SK-N-DZ (cell line): ENCODE results near the gene ADGRE1. TPM values are rescaled to one million over a fixed set of nuclear protein-coding genes. Genes with fewer than 3 reads are reported as not detected.
A peak's percentile ranks its signal among the peaks of the same experiment; 100 is the strongest.
"Not testable (repeated sequence)": the region's sequence is repeated elsewhere in the genome, so short reads cannot be mapped to it uniquely, and the experiment has no call there.

Source experiments
- DNase-seq: peaks from one replicate; pipeline ENCODE4 v3.0.0-alpha.2; 2015; ENCODE audit warnings: low spot score
- polyA plus RNA-seq, 2 experiments: library from polyadenylated mRNA; depleted of rRNA; stranded (reverse); fragments of >200 nt; gene quantifications; 2 replicates each; pipeline ENCODE4 v1.2.3, GENCODE V29; 2014

ADGRE1 gene, protein sequence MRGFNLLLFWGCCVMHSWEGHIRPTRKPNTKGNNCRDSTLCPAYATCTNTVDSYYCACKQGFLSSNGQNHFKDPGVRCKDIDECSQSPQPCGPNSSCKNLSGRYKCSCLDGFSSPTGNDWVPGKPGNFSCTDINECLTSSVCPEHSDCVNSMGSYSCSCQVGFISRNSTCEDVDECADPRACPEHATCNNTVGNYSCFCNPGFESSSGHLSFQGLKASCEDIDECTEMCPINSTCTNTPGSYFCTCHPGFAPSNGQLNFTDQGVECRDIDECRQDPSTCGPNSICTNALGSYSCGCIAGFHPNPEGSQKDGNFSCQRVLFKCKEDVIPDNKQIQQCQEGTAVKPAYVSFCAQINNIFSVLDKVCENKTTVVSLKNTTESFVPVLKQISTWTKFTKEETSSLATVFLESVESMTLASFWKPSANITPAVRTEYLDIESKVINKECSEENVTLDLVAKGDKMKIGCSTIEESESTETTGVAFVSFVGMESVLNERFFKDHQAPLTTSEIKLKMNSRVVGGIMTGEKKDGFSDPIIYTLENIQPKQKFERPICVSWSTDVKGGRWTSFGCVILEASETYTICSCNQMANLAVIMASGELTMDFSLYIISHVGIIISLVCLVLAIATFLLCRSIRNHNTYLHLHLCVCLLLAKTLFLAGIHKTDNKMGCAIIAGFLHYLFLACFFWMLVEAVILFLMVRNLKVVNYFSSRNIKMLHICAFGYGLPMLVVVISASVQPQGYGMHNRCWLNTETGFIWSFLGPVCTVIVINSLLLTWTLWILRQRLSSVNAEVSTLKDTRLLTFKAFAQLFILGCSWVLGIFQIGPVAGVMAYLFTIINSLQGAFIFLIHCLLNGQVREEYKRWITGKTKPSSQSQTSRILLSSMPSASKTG
- not detected in 2 replicates for polyA plus RNA-seq (2014; cell fraction: cytosol; rRNA removed)
- polyA plus RNA-seq (2014; cell fraction: nucleus; rRNA removed): not detected in 2 replicates

DNA sequence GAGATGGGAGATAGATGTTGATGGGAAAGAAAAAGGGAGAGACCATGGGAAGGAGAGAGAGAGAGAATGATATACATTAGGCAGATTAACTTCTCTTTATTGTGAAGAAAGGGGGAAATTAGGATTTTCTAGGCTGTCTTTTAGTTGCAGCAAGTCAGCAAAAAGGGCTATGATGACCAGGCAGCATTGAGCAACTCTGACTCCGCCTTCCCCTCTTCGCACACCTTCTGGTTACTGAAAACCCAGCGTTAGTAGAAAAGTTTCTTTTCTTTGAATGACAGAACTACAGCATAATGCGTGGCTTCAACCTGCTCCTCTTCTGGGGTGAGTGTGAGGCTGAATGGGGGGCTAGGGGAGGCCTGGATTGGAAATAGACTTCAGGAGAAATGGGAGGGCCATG, at the start of gene ADGRE1:
Gene ADGRE1 (plus strand): TSS at position 264 of the 400 bp plus-strand sequence. CDS start 30 bp downstream, at position 294.
- no peak for DNase-seq

DNA sequence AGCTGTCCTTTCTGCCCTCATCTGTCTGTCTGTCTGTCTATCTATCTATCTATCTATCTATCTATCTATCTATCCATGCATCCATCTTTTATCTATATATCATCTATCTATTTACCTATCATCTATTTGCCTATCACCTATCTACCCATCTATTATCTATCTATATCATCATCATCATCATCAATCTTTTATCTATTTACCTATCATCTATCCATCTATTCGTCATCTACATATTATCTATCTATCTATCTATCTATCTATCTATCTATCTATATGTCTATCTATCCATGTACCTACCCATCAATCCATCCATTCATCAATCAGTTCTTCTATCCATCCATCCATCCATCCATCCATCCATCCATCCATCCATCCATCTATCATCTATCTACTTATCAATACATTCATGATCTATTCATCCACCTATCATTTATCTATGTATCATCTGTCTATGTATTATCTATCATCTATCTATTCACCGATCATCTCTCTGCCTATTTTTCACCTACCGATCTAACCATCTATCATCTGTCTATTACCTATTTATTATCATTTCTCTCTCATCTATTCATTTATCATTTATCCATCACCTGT, 49.2 kb upstream of the ADGRE1 start:
- DNase-seq: no peak

DNA sequence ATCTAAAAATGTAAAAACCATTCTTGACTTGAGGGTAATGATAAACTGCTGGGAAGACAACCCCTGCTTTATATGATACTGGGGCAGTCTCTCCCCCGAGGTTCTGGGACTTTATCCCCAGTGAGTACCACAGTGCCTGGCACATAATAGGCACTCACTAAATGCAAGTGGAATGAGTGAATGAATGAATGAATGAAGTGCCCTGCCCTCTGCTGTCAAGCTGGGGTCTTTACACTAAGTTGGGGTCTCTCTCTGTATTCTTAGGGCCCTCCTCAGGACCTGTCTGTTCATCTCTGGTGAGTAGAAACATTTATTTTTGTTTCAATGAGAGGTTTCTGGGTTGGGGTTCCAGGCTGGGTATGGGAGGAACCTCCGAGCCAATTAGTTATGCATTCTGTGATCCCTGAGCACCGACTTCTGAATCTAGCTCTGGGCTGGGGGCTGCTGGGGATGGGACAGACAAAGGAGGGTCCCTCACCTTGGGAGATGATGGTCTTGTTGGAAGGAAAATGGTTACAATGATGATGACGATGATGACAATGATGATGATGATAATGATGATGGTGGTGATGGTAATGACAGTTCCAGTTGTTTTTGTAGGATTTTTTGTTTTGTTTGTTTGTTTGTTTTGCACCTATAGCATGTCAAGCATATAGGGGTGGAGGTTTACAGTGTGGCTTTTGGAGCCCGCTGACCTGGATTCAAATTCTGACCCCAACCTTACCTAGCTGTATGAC, 44.3 kb upstream of the ADGRE1 start:
- DNase-seq: no peak

GRCh38 chr19:6847828-6848200, 39.6 kb upstream of the ADGRE1 start:
- no peak for DNase-seq

GRCh38 chr19:6848986-6849385, 38.4 kb upstream of the ADGRE1 start:
- no peak for DNase-seq

GRCh38 chr19:6849876-6850275, 37.5 kb upstream of the ADGRE1 start:
- no peak for DNase-seq

GRCh38 chr19:6851359-6851758, 36.0 kb upstream of the ADGRE1 start:
- DNase-seq: no peak

- no peak for DNase-seq
Observed at GRCh38 chr19:6852001-6852400, 35.4 kb upstream of the ADGRE1 start.

DNA sequence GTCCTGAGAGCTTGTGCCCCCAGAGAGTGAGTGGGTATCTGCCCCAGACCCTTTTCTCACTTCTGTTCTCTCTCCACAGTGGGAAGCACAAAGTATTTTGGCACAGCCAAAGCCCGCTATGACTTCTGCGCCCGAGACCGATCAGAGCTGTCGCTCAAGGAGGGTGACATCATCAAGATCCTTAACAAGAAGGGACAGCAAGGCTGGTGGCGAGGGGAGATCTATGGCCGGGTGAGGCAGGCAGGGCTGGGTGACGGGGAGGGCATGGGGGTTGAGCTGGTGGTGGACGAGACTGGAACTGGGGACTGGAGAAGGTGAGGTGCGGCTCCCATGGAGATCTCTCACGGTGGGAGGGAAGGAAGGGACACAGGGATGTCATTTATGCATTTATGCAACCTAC, 33.5 kb upstream of the ADGRE1 start:
- DNase-seq: no peak

GRCh38 chr19:6854758-6855157, 32.6 kb upstream of the ADGRE1 start:
- DNase-seq: no peak

- DNase-seq: no peak
Observed at GRCh38 chr19:6856749-6857372, 30.5 kb upstream of the ADGRE1 start.

GRCh38 chr19:6861683-6862286, 25.6 kb upstream of the ADGRE1 start:
- DNase-seq: no peak

DNA sequence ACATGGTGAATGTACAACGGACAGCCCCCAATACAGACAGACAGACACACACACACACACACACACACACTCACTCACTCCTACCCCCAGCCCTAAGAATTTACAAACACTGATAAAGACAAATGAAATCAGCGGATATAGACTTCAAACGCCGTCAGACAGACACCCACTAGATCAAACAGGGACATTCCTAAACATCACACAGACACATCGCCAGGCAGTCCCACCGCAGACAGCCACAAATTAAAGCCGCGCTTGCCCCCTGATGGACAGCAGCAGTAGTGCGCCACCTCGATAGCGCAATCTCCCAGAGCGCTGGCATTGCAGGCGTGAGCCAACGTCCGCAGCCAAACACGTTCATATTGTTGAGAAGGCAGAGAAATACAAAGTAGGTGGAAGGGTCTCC, 24.7 kb upstream of the ADGRE1 start:
- peak; percentile 31 for DNase-seq

GRCh38 chr19:6864325-6864940, 22.9 kb upstream of the ADGRE1 start:
- no peak for DNase-seq

DNA sequence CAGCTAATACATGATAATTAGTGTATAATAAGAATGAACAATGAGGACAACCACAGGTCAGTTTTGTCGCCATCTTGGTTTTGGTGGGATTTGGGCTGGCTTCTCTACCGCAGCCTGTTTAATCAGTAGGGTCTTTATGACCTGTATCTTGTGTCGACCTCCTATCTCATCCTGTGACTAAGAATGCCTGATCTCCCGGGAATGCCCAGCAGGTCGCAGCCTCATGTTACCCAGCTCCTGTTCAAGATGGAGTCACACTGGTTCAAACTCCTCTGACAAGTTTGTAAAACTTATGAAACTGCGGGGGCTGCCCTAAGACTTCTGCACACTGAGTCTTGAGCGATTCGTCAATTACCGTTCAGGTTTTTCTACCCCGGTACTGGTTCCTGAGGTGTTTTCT, 21.5 kb upstream of the ADGRE1 start:
- DNase-seq: no peak

DNA sequence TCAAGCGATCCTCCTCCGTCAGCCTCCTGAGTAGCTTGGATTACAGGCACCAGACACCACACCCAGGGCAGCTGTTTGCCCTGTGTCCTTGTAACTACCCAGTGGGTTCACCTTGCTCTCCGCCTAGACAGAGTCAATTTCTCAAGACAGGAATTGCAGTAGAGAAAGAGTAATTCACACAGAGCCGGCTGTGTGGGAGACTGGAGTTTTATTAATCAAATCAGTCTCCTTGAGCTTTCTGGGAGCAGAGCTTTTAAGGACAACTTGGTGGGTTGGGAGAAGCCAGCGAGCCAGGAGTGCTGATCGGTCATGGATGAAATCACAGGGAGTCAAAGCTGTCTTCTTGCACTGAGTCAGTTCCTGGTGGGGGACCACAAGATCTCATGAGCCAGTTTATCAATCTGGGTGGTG, 20.6 kb upstream of the ADGRE1 start:
- DNase-seq: no peak

GRCh38 chr19:6868351-6868750, 19.0 kb upstream of the ADGRE1 start:
- DNase-seq: no peak

DNA sequence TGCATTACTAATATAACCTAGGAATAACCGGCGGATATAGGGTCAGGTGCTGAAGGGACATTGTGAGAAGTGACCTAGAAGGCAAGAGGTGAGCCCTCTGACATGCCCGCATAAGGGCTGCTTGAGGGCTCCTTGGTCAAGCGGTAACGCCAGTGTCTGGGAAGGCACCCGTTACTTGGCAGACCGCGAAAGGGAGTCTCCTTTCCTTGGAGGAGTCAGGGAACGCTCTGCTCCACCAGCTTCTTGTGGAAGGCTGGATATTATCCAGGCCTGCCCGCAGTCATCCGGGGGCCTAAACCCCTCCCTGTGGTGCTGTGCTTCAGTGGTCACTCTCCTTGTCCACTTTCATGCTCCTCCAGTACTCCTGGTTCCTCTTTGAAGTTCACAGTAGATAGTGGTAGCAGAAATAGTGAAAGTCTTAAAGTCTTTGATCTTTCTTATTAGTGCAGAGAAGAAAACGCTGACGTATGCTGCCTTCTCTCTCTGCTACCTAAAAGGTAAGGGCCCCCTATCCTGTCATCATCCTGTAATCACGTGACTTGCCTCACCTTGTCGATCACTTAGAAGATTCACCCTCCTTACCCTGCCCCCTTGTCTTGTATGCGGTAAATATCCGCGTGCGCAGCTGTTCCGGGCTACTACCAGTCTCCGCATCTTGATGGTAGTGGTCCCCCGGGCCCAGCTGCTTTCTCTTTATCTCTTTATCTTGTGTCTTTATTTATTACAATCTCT, 18.1 kb upstream of the ADGRE1 start:
- not testable (repeated sequence) for DNase-seq

DNA sequence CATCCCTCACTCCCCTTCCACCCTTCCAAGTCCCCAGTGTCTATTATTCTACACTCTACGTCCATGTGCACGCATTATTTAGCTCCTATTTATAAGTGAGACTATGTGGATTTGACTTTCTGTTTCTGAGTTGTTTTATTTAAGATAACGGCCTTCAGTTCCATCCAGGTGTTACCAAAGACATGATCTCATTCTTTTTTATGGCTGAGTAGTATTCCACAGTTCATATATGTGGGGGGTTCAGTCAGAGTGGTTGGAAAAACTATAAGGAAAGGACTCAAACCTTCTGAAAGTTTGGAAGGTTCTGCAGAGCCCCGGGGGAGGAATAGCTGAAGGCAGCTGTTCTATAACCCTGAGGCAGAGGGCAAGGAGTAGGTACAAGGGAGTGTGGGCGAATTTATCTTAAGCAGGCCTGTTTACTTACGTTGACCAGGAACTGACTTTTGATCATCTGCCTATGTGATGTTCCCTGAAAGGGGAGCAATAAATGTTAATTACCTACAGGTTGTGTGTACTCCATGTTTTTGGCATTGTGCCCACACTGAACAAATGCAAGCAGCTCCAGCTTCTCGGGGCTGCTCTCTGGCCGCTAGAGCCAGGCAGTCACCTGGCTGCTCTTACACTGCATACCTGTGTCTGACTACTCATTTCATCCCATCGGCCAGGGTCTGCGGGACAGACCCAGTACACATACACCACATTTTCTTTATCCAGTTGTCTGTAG, 13.5 kb upstream of the ADGRE1 start:
- no peak for DNase-seq
